Natural killer cell (primary cell): Measurements from ENCODE around the gene SDR42E1. TPM values are rescaled to one million over a fixed set of nuclear protein-coding genes. Genes with fewer than 3 reads are reported as not detected.

Experiments
- ATAC-seq, 3 donors: fragments of 150-1000 bp in 2 of 3; fragments of 200-7000 bp in 1 of 3; cut with Tn5 transposase; 1 replicate in 1 of 3; 2 replicates in 2 of 3; pipeline ENCODE4 v1.10.0; 2021; ENCODE audit warnings: mild to moderate bottlenecking in 2 of 3, moderate library complexity in 2 of 3
- DNase-seq, 2 donors: peaks; one replicate each; pipeline versions ENCODE4 v3.0.0 to v3.0.0-alpha.2; 2013 to 2021; ENCODE audit warnings: mixed read lengths in 1 of 2
- H3K27ac ChIP-seq: one replicate; pipeline ENCODE4 v1.5.1; 2013; ENCODE audit warnings: mild to moderate bottlenecking, low read length
- H3K27me3 ChIP-seq: one replicate; pipeline ENCODE4 v1.6.1; 2013; ENCODE audit warnings: low read length; ENCODE audit not compliant: control insufficient read depth, insufficient read depth
- H3K36me3 ChIP-seq: one replicate; pipeline ENCODE4 v1.6.1; 2013; ENCODE audit warnings: low read length; ENCODE audit not compliant: control insufficient read depth, insufficient read depth
- H3K4me1 ChIP-seq: one replicate; pipeline ENCODE4 v1.6.1; 2013; ENCODE audit warnings: low read length; ENCODE audit not compliant: control insufficient read depth, insufficient read depth
- H3K4me3 ChIP-seq: one replicate; pipeline ENCODE4 v1.5.1; 2013; ENCODE audit warnings: low read length
- H3K9me3 ChIP-seq: one replicate; pipeline ENCODE4 v1.6.1; 2013; ENCODE audit warnings: low read length; ENCODE audit not compliant: control insufficient read depth, insufficient read depth
- H3K27ac Mint-ChIP-seq, 2 donors: one replicate each; pipeline ENCODE4 v1.8.0; 2022; ENCODE audit warnings: mild to moderate bottlenecking in 2 of 2, mixed read lengths in 2 of 2, moderate library complexity in 1 of 2
- H3K27me3 Mint-ChIP-seq, 2 donors: one replicate each; pipeline ENCODE4 v1.8.0; 2022; ENCODE audit warnings: low read depth in 2 of 2, mixed read lengths in 2 of 2
- H3K36me3 Mint-ChIP-seq: one replicate; pipeline ENCODE4 v1.8.0; 2022; ENCODE audit warnings: mixed read lengths
- H3K4me1 Mint-ChIP-seq, 2 donors: one replicate each; pipeline ENCODE4 v1.8.0; 2022; ENCODE audit warnings: mixed read lengths in 2 of 2
- H3K4me3 Mint-ChIP-seq: one replicate; pipeline ENCODE4 v1.8.0; 2022; ENCODE audit warnings: mild to moderate bottlenecking, moderate library complexity, mixed read lengths
- H3K9me3 Mint-ChIP-seq, 2 donors: one replicate each; pipeline ENCODE4 v1.8.0; 2022; ENCODE audit warnings: mixed read lengths in 2 of 2
- CTCF ChIP-seq: fragments of 200-600 bp; IDR thresholded peaks from one replicate; pipeline ENCODE4 v1.8.0; 2022; ENCODE audit warnings: antibody characterized with exemption
- WGBS: methylation state at CpG from one replicate; pipeline ENCODE4 v1.1.7; 2013; ENCODE audit warnings: missing lambda C conversion rate; ENCODE audit not compliant: insufficient coverage; 5-methylcytosine and 5-hydroxymethylcytosine counted together
- intact Hi-C: fragments of 100-400 bp; cut with micrococcal nuclease; formaldehyde crosslinking; loops from one replicate; pipeline ENCODE4 v1.14.2; 2022
- total RNA-seq, 4 donors: library from RNA; stranded (reverse); fragments of 120-200 nt in 1 of 4; gene quantifications; one replicate each; pipeline versions ENCODE4 v1.2.3 to v1.2.4, GENCODE V29; 2013 to 2022

The SDR42E1 gene
- total RNA-seq, 3 donors from 2014 or later (not counting 1 experiment from before 2014, with no cell fraction given), result 3.6 to 8.5 (median 6.3) TPM

DNA sequence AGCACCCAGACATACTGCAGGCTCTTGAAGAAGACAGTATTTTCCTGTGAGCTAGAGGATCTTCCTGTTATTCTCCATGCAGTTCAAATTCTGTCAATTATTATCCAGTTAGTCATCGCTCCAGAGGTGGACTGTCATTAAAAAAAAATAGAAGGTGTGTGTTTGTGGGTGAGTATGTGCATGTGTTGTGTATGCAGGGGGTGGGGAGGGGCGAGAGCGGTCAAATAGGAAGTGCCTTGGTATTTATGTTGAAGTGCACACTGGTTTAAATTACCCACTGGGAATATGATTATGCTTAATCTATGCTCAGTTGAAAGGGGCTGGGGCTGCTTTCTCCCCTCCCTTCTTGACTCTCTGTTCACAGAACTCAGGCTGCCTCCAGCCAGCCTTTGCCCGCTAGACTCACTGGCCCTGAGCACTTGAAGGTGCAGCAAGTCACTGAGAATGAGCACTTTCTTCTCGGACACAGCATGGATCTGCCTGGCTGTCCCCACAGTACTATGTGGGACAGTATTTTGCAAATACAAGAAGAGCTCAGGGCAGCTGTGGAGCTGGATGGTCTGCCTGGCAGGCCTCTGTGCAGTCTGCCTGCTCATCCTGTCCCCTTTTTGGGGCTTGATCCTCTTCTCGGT is 23.8 kb upstream of the SDR42E1 start, which contains the start of gene HSD17B2:
Gene HSD17B2 (plus strand): TSS at position 273 of the 632 bp plus-strand sequence. CDS start 172 bp downstream, at position 445.
- Mint-ChIP-seq H3K4me1 (no peaks in the 10 kb centered on the region), H3K9me3 (no peaks in the 10 kb centered on the region), H3K27me3 (peaks cover 21 to 31% of the 10 kb centered on the region in 2 donors), H3K36me3 (no peaks in the 10 kb centered on the region), H3K27ac (no peak within 1 kb of the TSS), H3K4me3 (no peak within 1 kb of the TSS)
- TF ChIP-seq CTCF, result no peak
- intact Hi-C loops, result no loop called here
- Histone ChIP-seq H3K9me3 (no peaks in the 10 kb centered on the region), H3K36me3 (no peaks in the 10 kb centered on the region), H3K27ac (no peak within 1 kb of the TSS), H3K4me1 (no peaks in the 10 kb centered on the region), H3K4me3 (no peak within 1 kb of the TSS), H3K27me3 (no peaks in the 10 kb centered on the region)
- WGBS, result 85% methylated on average over 6 of the region's 6 CpGs
- no peak for DNase-seq
- ATAC-seq, result no peak

GRCh38 chr16:82033683-82034300 is 22.5 kb upstream of the SDR42E1 start:
- Histone ChIP-seq H3K27me3 (no peaks in the 10 kb centered on the region), H3K36me3 (no peaks in the 10 kb centered on the region), H3K27ac (no peak overlapping the region), H3K4me1 (no peaks in the 10 kb centered on the region), H3K9me3 (no peaks in the 10 kb centered on the region), H3K4me3 (no peak overlapping the region)
- intact Hi-C loops, result no loop called here
- no peak for TF ChIP-seq CTCF
- H3K9me3 Mint-ChIP-seq, result no peaks in the 10 kb centered on the region
- H3K36me3 Mint-ChIP-seq, result no peaks in the 10 kb centered on the region
- no peak for DNase-seq
- ATAC-seq, result no peak
- 38% methylated on average over 4 of the region's 8 CpGs for WGBS
- no peak overlapping the region for H3K27ac Mint-ChIP-seq
- H3K4me3 Mint-ChIP-seq, result no peak overlapping the region
- H3K27me3 Mint-ChIP-seq, result peaks cover 18 to 20% of the 10 kb centered on the region in 2 donors
- no peaks in the 10 kb centered on the region for H3K4me1 Mint-ChIP-seq

DNA sequence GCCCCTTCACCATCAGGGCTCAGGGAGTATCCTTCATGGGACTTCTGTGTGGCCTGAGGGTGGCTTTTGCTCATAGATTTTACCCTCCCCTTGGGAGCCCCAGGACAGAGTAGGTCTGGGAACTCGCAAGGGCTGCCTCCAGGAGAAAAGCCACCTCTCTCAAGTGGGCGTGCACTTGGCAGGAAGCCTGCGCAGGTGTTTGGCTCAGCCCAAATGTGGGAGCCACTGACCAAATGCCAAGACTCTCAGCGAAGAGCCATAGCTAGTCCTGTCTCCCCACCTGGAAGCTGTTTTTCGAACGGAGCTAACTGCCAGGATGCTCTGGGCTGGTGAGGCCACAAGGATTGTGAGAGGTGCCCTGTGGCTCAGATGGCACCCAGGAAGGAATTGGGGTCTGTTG is 21.7 kb upstream of the SDR42E1 start:
- ATAC-seq, result no peak
- peaks cover 13 to 14% of the 10 kb centered on the region in 2 donors for H3K27me3 Mint-ChIP-seq
- WGBS, result 89% methylated on average over 6 of the region's 6 CpGs

More for the DNA sequence above, 21.7 kb upstream of the SDR42E1 start:
- Histone ChIP-seq H3K9me3 (no peaks in the 10 kb centered on the region), H3K4me1 (no peaks in the 10 kb centered on the region), H3K36me3 (no peaks in the 10 kb centered on the region), H3K27ac (no peak overlapping the region), H3K27me3 (no peaks in the 10 kb centered on the region), H3K4me3 (no peak overlapping the region)
- Mint-ChIP-seq H3K4me1 (no peaks in the 10 kb centered on the region), H3K4me3 (no peak overlapping the region), H3K27ac (no peak overlapping the region), H3K36me3 (no peaks in the 10 kb centered on the region), H3K9me3 (no peaks in the 10 kb centered on the region)
- DNase-seq, result no peak
- intact Hi-C loops, result no loop called here
- no peak for TF ChIP-seq CTCF
